BE2C (cell line): ENCODE data around the gene MRPL32.

Experiments used
- DNase-seq: peaks from one replicate; pipeline ENCODE4 v3.0.0-alpha.2; 2020
- H3K27me3 ChIP-seq: fragments of 250-450 bp; sonication (Bioruptor Pico); 2 replicates; pipeline ENCODE4 v1.5.1; 2020; ENCODE audit warnings: mild to moderate bottlenecking
- H3K36me3 ChIP-seq: fragments of 250-450 bp; sonication (Bioruptor Pico); 2 replicates; pipeline ENCODE4 v1.5.1; 2020; ENCODE audit warnings: mild to moderate bottlenecking
- H3K4me1 ChIP-seq: fragments of 250-450 bp; sonication (Bioruptor Pico); 2 replicates; pipeline ENCODE4 v1.5.1; 2020
- H3K4me3 ChIP-seq: 2 replicates; pipeline ENCODE4 v1.5.1; 2011; ENCODE audit warnings: low read depth, low read length
- H3K9me3 ChIP-seq: fragments of 250-450 bp; sonication (Bioruptor Pico); 2 replicates; pipeline ENCODE4 v1.5.1; 2020
- TF ChIP-seq, protein P1 (sequence below): IDR thresholded peaks from 2 replicates; pipeline ENCODE4 v1.5.1; 2012; ENCODE audit warnings: mild to moderate bottlenecking, low read depth, low read length

The MRPL32 gene

GRCh38 chr7:42929449-42929848 lies 2.7 kb upstream of the MRPL32 start:
- DNase-seq, result no peak
- peaks cover 20% of the 10 kb centered on the region for H3K36me3 ChIP-seq
- H3K27me3 ChIP-seq, result no peaks in the 10 kb centered on the region
- H3K4me3 ChIP-seq, result no peak overlapping the region
- H3K4me1 ChIP-seq, result no peaks in the 10 kb centered on the region
- no peaks in the 10 kb centered on the region for H3K9me3 ChIP-seq
- TF ChIP-seq, protein P1, sequence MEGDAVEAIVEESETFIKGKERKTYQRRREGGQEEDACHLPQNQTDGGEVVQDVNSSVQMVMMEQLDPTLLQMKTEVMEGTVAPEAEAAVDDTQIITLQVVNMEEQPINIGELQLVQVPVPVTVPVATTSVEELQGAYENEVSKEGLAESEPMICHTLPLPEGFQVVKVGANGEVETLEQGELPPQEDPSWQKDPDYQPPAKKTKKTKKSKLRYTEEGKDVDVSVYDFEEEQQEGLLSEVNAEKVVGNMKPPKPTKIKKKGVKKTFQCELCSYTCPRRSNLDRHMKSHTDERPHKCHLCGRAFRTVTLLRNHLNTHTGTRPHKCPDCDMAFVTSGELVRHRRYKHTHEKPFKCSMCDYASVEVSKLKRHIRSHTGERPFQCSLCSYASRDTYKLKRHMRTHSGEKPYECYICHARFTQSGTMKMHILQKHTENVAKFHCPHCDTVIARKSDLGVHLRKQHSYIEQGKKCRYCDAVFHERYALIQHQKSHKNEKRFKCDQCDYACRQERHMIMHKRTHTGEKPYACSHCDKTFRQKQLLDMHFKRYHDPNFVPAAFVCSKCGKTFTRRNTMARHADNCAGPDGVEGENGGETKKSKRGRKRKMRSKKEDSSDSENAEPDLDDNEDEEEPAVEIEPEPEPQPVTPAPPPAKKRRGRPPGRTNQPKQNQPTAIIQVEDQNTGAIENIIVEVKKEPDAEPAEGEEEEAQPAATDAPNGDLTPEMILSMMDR, result no peak

DNA sequence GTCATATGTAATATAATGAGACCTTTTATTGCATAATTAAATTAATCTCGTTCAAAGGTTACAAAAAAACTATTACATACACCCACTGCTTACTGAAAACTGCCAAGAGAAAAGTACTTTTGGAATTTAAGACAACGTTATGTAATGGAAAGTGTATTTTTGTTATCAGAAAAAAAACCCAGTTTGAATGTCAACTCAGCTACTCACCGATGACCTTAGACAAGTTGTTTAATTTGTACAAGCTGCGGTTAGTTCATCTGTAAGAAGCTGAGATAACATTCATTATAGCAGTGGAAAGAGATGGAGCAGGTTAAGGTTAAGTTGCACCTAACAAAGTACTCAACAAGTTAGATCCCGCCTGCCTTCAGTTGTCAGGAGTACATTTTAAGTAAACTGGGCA lies 1.3 kb upstream of the MRPL32 start:
- peaks cover 17% of the 10 kb centered on the region for H3K36me3 ChIP-seq
- no peaks in the 10 kb centered on the region for H3K9me3 ChIP-seq
- H3K27me3 ChIP-seq, result no peaks in the 10 kb centered on the region
- peak overlapping the region; percentile 92 for H3K4me3 ChIP-seq
- DNase-seq, result no peak
- no peaks in the 10 kb centered on the region for H3K4me1 ChIP-seq
- TF ChIP-seq, protein P1, result no peak

DNA sequence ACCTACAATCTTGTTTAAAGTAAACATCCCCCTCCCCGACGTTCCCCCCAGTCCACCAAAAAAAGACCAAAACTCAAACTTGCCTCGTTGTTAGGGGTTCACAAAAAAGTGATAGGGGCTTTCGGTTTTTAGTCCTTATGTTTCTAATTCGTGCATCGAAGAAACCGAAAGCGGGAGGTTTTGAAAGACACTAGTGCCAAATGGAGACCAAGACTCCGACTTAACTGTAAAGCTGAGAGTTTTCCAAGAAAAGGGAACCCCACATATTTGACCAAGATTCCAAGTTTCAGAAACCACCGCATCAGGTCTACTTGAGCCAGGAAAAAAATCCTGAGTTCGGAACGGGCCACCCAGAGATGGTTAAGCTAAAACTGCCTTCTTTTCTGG lies 736 bp upstream of the MRPL32 start:
- Histone ChIP-seq H3K36me3 (peaks cover 16% of the 10 kb centered on the region), H3K4me1 (no peaks in the 10 kb centered on the region), H3K27me3 (no peaks in the 10 kb centered on the region), H3K4me3 (peak overlapping the region; percentile 92), H3K9me3 (no peaks in the 10 kb centered on the region)
- TF ChIP-seq, protein P1, result no peak
- no peak for DNase-seq

DNA sequence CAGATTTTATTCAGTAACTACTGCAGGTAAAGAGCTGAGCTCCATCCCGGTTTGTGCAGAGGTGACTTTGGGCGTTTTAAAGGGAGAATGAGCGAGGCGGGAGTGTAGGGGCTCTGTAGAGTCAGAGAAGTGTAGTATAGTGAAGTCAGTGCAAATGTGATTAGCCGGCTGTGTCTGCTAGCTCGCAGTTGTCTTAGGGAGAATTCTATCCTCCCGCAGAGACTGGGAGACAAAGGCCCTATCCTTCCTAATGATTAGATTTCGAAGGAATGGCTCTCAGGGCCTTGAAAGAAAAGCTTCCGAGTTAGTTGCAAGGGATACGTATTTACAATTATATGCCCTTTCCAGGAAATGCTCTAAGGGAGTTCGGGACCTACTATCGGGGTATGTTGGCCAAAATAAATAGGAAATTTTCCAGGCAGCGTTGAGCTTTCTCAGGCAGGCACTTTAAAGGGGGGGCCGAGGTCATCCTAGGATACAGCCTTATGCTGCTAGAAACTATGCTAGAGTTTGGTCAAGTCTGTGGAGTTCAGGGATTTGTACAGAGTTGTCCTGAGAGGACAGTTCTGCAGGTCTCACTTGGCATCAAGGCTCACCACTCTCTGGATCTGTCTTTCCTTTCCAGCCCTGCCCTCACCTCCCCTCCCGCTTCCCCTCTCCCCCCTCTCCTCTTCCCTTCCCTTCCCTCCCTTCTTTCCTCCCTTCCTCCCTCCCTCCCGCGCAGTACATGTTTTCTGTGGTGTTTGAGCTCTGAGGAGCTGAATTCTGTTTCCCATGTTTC lies 825 bp downstream of the MRPL32 start:
- TF ChIP-seq, protein P1, result no peak
- Histone ChIP-seq H3K36me3 (peaks cover 22% of the 10 kb centered on the region), H3K4me1 (no peaks in the 10 kb centered on the region), H3K27me3 (no peaks in the 10 kb centered on the region), H3K9me3 (no peaks in the 10 kb centered on the region), H3K4me3 (peak overlapping the region; percentile 92)
- peak; percentile 15 for DNase-seq

DNA sequence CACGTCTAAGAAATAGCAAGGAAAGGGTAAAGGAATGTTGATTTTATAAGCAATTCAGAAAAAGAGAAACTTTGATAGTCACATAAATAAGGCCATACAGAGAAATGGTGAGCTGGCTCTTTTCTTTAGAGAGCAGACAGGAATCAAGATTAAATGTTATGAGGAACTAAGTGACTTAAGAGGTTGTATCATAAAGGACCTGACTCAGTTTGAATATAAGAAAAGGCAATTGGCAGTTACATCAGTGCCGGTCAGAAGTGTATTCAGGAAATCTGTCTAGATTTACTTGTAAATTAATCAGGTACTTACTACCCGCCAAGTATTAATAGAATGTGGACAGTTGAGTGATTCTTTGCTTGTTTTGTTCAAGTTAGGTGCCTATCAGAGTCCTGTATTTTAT lies 2.1 kb downstream of the MRPL32 start:
- no peaks in the 10 kb centered on the region for H3K4me1 ChIP-seq
- H3K9me3 ChIP-seq, result no peaks in the 10 kb centered on the region
- TF ChIP-seq, protein P1, result no peak
- no peaks in the 10 kb centered on the region for H3K27me3 ChIP-seq
- peaks cover 31% of the 10 kb centered on the region for H3K36me3 ChIP-seq
- H3K4me3 ChIP-seq, result no peak overlapping the region; the same call in 1 of the 2 replicates
- DNase-seq, result no peak

DNA sequence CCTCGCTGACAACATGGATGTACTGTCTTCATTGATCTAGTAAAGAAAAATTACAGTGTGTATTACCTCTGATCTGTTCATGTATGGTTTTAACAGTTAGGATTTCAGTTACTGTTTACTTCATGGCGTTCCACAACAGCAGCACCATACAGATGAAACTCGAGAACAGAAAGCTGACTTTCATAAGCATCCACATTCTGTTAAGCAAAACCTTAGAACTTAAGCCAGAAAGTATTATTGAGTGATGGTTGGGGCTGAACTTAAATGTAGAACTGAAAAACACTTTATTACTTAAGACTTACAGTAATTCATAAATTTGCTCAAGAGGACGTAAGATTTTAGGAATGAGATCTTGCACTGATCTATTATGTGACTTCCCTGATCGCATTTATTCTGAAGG lies 3.7 kb downstream of the MRPL32 start:
- no peak for DNase-seq
- no peak overlapping the region for H3K4me3 ChIP-seq
- H3K36me3 ChIP-seq, result peaks cover 37% of the 10 kb centered on the region
- TF ChIP-seq, protein P1, result no peak
- H3K9me3 ChIP-seq, result no peaks in the 10 kb centered on the region
- no peaks in the 10 kb centered on the region; the same call in 1 of the 2 replicates for H3K4me1 ChIP-seq
- no peaks in the 10 kb centered on the region for H3K27me3 ChIP-seq
